Endothelial cell of umbilical vein (primary cell): ENCODE measurements around the gene POLE2. TPM values are rescaled to one million over a fixed set of nuclear protein-coding genes. Genes with fewer than 3 reads are reported as not detected.
A peak's percentile ranks its signal among the peaks of the same experiment; 100 is the strongest.

Experiments used
- BruUV-seq: library from RNA; stranded (reverse); fragments of 400-500 nt; replicated peaks from 2 replicates; lab custom pipeline; 2021; lab: Mats Ljungman, UMichigan
- CTCF ChIA-PET: fragments of 300-600, 350-600 bp; sonication (Branson Sonifier 250); formaldehyde crosslinking; loops from one replicate; lab custom pipeline; 2021; ENCODE audit warnings: antibody characterized with exemption, inconsistent platforms; lab: Charles Lee
- POLR2A ChIA-PET: fragments of 300-600, 350-600 bp; sonication (Branson Sonifier 250); formaldehyde crosslinking; loops from one replicate; lab custom pipeline; 2021; ENCODE audit warnings: antibody characterized with exemption, inconsistent platforms; lab: Charles Lee
- DNase-seq: peaks from one replicate; pipeline ENCODE4 v3.0.0-alpha.2; 2011; ENCODE audit warnings: low read depth, low spot score
- FAIRE-seq: peaks from 2 replicates; lab custom pipeline; 2011; peaks lifted over from hg19 to GRCh38; lab: Jason Lieb, UNC
- H2AFZ ChIP-seq: 2 replicates; pipeline ENCODE4 v1.6.0; 2012; ENCODE audit warnings: low read depth, low read length, control low read depth, inconsistent platforms
- H3K27ac ChIP-seq: 2 replicates; pipeline ENCODE4 v1.5.1; 2011; ENCODE audit warnings: low read depth, mild to moderate bottlenecking, control low read depth, low read length, moderate library complexity; ENCODE audit not compliant: insufficient read depth
- H3K27me3 ChIP-seq, 2 experiments: 2 replicates each; pipeline versions ENCODE4 v1.6.0 to v1.6.1; 2011; ENCODE audit warnings: low read length in 2 of 2, mixed read lengths in 1 of 2; ENCODE audit not compliant: control insufficient read depth in 2 of 2, insufficient read depth in 2 of 2
- H3K36me3 ChIP-seq, 2 experiments: 2 replicates in 1 of 2; 3 replicates in 1 of 2; pipeline ENCODE4 v1.5.1; 2011; ENCODE audit warnings: low read length in 2 of 2, mild to moderate bottlenecking in 1 of 2, moderate library complexity in 1 of 2; ENCODE audit not compliant: control insufficient read depth in 2 of 2, insufficient read depth in 2 of 2; ENCODE audit errors: extremely low read depth in 1 of 2
- H3K4me1 ChIP-seq: 3 replicates; pipeline ENCODE4 v1.5.1; 2011; ENCODE audit warnings: mild to moderate bottlenecking, low read length; ENCODE audit not compliant: control insufficient read depth, insufficient read depth; ENCODE audit errors: extremely low read depth
- H3K4me2 ChIP-seq: 2 replicates; pipeline ENCODE4 v1.6.1; 2011; ENCODE audit warnings: low read length, control low read depth, mixed read lengths; ENCODE audit not compliant: insufficient read depth
- H3K4me3 ChIP-seq, 3 experiments: fragments of 200-600 bp in 1 of 3; sonication (generic), shearing (Covaris generic) in 1 of 3; replicated peaks in 1 of 3; 2 replicates each; pipeline ENCODE4 v1.5.1; 2011 to 2016; ENCODE audit warnings: control low read depth in 3 of 3, low read length in 3 of 3, mild to moderate bottlenecking in 2 of 3, inconsistent platforms in 1 of 3, low read depth in 1 of 3, moderate library complexity in 1 of 3; ENCODE audit not compliant: insufficient read depth in 1 of 3
- H3K79me2 ChIP-seq: 2 replicates; pipeline ENCODE4 v1.6.0; 2012; ENCODE audit warnings: low read length, inconsistent platforms; ENCODE audit not compliant: control insufficient read depth, insufficient read depth
- H3K9ac ChIP-seq: replicated peaks from 2 replicates; pipeline ENCODE3; 2011; ENCODE audit warnings: low read length, control low read depth; ENCODE audit not compliant: insufficient read depth; ENCODE audit errors: extremely low read depth
- H3K9me1 ChIP-seq: replicated peaks from 3 replicates; pipeline ENCODE4 v1.6.0; 2011; ENCODE audit warnings: mild to moderate bottlenecking, low read length; ENCODE audit not compliant: control insufficient read depth, insufficient read depth; ENCODE audit errors: extremely low read depth
- H3K9me3 ChIP-seq: replicated peaks from 2 replicates; pipeline ENCODE4 v1.5.1; 2012; ENCODE audit warnings: low read length, inconsistent platforms; ENCODE audit not compliant: control insufficient read depth, insufficient read depth
- H4K20me1 ChIP-seq: replicated peaks from 2 replicates; pipeline ENCODE3; 2011; ENCODE audit warnings: mild to moderate bottlenecking, low read length; ENCODE audit not compliant: control insufficient read depth, insufficient read depth; ENCODE audit errors: extremely low read depth
- CTCF ChIP-seq, 2 donors: IDR thresholded peaks; 1 replicate in 1 of 2; 2 replicates in 1 of 2; pipeline ENCODE4 v1.5.1; 2011; ENCODE audit warnings: low read length in 2 of 2, mild to moderate bottlenecking in 2 of 2, moderate library complexity in 2 of 2, control low read depth in 1 of 2, inconsistent platforms in 1 of 2, low read depth in 1 of 2; ENCODE audit not compliant: insufficient read depth in 1 of 2; ENCODE audit errors: extremely low read depth in 1 of 2
- FOS ChIP-seq: IDR thresholded peaks from 2 replicates; pipeline ENCODE4 v1.6.1; 2011; ENCODE audit warnings: mild to moderate bottlenecking, low read length, moderate library complexity, borderline replicate concordance; ENCODE audit not compliant: insufficient read depth
- JUN ChIP-seq: IDR thresholded peaks from 2 replicates; pipeline ENCODE4 v1.6.1; 2011; ENCODE audit warnings: borderline replicate concordance, low read depth; ENCODE audit not compliant: insufficient read length, insufficient read depth
- MAX ChIP-seq: IDR thresholded peaks from 2 replicates; pipeline ENCODE4 v1.6.1; 2011; ENCODE audit not compliant: insufficient read depth, insufficient read length
- MYC ChIP-seq: IDR thresholded peaks from one replicate; pipeline ENCODE4 v1.6.1; 2011; ENCODE audit warnings: mild to moderate bottlenecking, low read depth, low read length
- POLR2A ChIP-seq: IDR thresholded peaks from 2 replicates; pipeline ENCODE4 v1.6.1; 2012; ENCODE audit warnings: low read depth, mild to moderate bottlenecking, control low read depth, low read length
- POLR2AphosphoS5 ChIP-seq: IDR thresholded peaks from 2 replicates; pipeline ENCODE4 v1.6.1; 2012; ENCODE audit warnings: low read depth, mild to moderate bottlenecking, control low read depth, low read length, moderate library complexity; ENCODE audit not compliant: insufficient read depth
- dilution Hi-C: fragments of 300-500 bp; cut with MboI; formaldehyde crosslinking; loops from one replicate; pipeline ENCODE4 v1.15.0; 2019; ENCODE audit warnings: low sequenced_read_pairs; ENCODE audit not compliant: extremely low pct_ligation_motif_present
- intact Hi-C: fragments of 100-400 bp; cut with micrococcal nuclease; formaldehyde crosslinking; loops from one replicate; pipeline ENCODE4 v1.10.0; 2022
- polyA plus RNA-seq, 4 experiments: library from polyadenylated mRNA; depleted of rRNA in 3 of 4; stranded (reverse) in 3 of 4; unstranded in 1 of 4; fragments of >200 nt; gene quantifications; 2 replicates each; pipeline versions ENCODE4 v1.2.1 to v1.2.3, GENCODE V29; 2011 to 2012; ENCODE audit warnings: missing spikeins in 1 of 4
- total RNA-seq: library from RNA; stranded (reverse); gene quantifications from 2 replicates; pipeline ENCODE4 v1.2.3, GENCODE V29; 2021

Gene POLE2
- total and polyA plus RNA-seq, 2 donors (not counting 3 experiments of a cell fraction or from before 2014, with no cell fraction given) = 12.5 to 16.4 TPM

GRCh38 chr14:49633640-49634546 lies 54.1 kb downstream of the POLE2 start:
- ChIA-PET CTCF (interaction anchor here (0.6 to 3.7 kb wide), 30 partner anchors 9 to 233 kb away, joined by 3 to 80 read pairs (median 5); partner anchors contain the start of genes KLHDC1, KLHDC2, LRR1 and MGAT2), POLR2A (interaction anchor here (1.0 to 1.8 kb wide), 4 partner anchors 10 to 134 kb away, joined by 3 to 12 read pairs (median 10); partner anchors contain the start of genes KLHDC2, LRR1, MGAT2 and RPL36AL)
- Histone ChIP-seq H3K9me3 (no peaks in the 10 kb centered on the region), H2AFZ (peak overlapping the region; percentile 53), H4K20me1 (peaks cover 2% of the 10 kb centered on the region), H3K36me3 (peaks cover 0 to 8% of the 10 kb centered on the region in 2 experiments), H3K4me2 (peak overlapping the region; percentile 97), H3K9me1 (no peaks in the 10 kb centered on the region), H3K27me3 (no peaks in the 10 kb centered on the region), H3K27ac (peak overlapping the region; percentile 90), H3K4me1 (peaks cover 16% of the 10 kb centered on the region), H3K79me2 (peaks cover 72% of the 10 kb centered on the region), H3K9ac (peak overlapping the region; percentile 88), H3K4me3 (peak overlapping the region; percentile 79 to 98 (median 96))
- peak; percentile 68 for FAIRE-seq
- no TSS peak for BruUV-seq
- dilution Hi-C loops (no loop called here), intact Hi-C loops (loop anchor here (1.0 to 5.0 kb wide), 8 partner anchors 14 to 218 kb away; partner anchors contain the start of genes KLHDC1, KLHDC2, MGAT2 and NEMF)
- peak; percentile 96 for DNase-seq
- TF ChIP-seq POLR2AphosphoS5 = peak; percentile 83
- peak; percentile 55 for TF ChIP-seq POLR2A
- TF ChIP-seq MAX = peak; percentile 94
- peak; percentile 81 to 91 for TF ChIP-seq CTCF (IDR thresholded peaks at IDR 0.05; ENCODE audit: extremely low read depth in 1 of 2, insufficient read depth in 1 of 2, low read depth in 1 of 2, low read length in 2 of 2)
- TF ChIP-seq FOS = no peak
- TF ChIP-seq JUN = no peak
- peak; percentile 52 for TF ChIP-seq MYC
